ENCODE measurements around the gene SIPA1L3. TPM values are rescaled to one million over a fixed set of nuclear protein-coding genes. Genes with fewer than 3 reads are reported as not detected.

Gene SIPA1L3
- total RNA-seq, 2 donors from 2014 or later, result 13.2 to 13.9 TPM

- intact Hi-C loops (cut with DNase I), result no loop called here
- DNase-seq (ENCODE audit: low spot score), result no peak
These were observed 29.9 kb downstream of the SIPA1L3 start for GRCh38 chr19:37936886-37937285.

GRCh38 chr19:37938353-37938752, 31.3 kb downstream of the SIPA1L3 start:
- intact Hi-C loops (cut with DNase I), result no loop called here

GRCh38 chr19:37941782-37942515, 34.9 kb downstream of the SIPA1L3 start:
- no peak for DNase-seq (ENCODE audit: low spot score)
- intact Hi-C loops (cut with DNase I), result no loop called here

More at GRCh38 chr19:37938353-37938752, 31.3 kb downstream of the SIPA1L3 start:
- no peak for DNase-seq (ENCODE audit: low spot score)

- DNase-seq (ENCODE audit: low spot score), result no peak
- intact Hi-C loops (cut with DNase I), result no loop called here
These were observed 35.5 kb downstream of the SIPA1L3 start for GRCh38 chr19:37942516-37942902.

- intact Hi-C loops (cut with DNase I), result no loop called here
- DNase-seq (ENCODE audit: low spot score), result no peak
These were observed 36.5 kb downstream of the SIPA1L3 start for GRCh38 chr19:37943480-37943879.

GRCh38 chr19:37946132-37946531, 39.1 kb downstream of the SIPA1L3 start:
- no peak for DNase-seq (ENCODE audit: low spot score)
- intact Hi-C loops (cut with DNase I), result no loop called here

GRCh38 chr19:37947778-37948177, 40.8 kb downstream of the SIPA1L3 start:
- no peak for DNase-seq (ENCODE audit: low spot score)
- intact Hi-C loops (cut with DNase I), result no loop called here

GRCh38 chr19:37948362-37948761, 41.4 kb downstream of the SIPA1L3 start:
- no peak for DNase-seq (ENCODE audit: low spot score)
- intact Hi-C loops (cut with DNase I), result no loop called here

- no peak for DNase-seq (ENCODE audit: low spot score)
- intact Hi-C loops (cut with DNase I), result no loop called here
These were observed 43.6 kb downstream of the SIPA1L3 start for GRCh38 chr19:37950471-37951175.

- no peak for DNase-seq (ENCODE audit: low spot score)
- intact Hi-C loops (cut with DNase I), result no loop called here
These were observed 44.8 kb downstream of the SIPA1L3 start for GRCh38 chr19:37951816-37952210.

GRCh38 chr19:37953171-37953917, 46.3 kb downstream of the SIPA1L3 start:
- intact Hi-C loops (cut with DNase I), result no loop called here
- DNase-seq (ENCODE audit: low spot score), result no peak

GRCh38 chr19:37953918-37954303, 46.9 kb downstream of the SIPA1L3 start:
- intact Hi-C loops (cut with DNase I), result no loop called here
- DNase-seq (ENCODE audit: low spot score), result no peak

- intact Hi-C loops (cut with DNase I), result no loop called here
These were observed 47.4 kb downstream of the SIPA1L3 start for GRCh38 chr19:37954421-37954874.

GRCh38 chr19:37955986-37956385, 49.0 kb downstream of the SIPA1L3 start:
- intact Hi-C loops (cut with DNase I), result no loop called here
- no peak for DNase-seq (ENCODE audit: low spot score)

More at GRCh38 chr19:37954421-37954874, 47.4 kb downstream of the SIPA1L3 start:
- no peak for DNase-seq (ENCODE audit: low spot score)

GRCh38 chr19:37957176-37957575, 50.2 kb downstream of the SIPA1L3 start:
- DNase-seq (ENCODE audit: low spot score), result no peak
- intact Hi-C loops (cut with DNase I), result no loop called here

- DNase-seq (ENCODE audit: low spot score), result no peak
- intact Hi-C loops (cut with DNase I), result no loop called here
These were observed 52.7 kb downstream of the SIPA1L3 start for GRCh38 chr19:37959665-37960114.

- intact Hi-C loops (cut with DNase I), result no loop called here
- DNase-seq (ENCODE audit: low spot score), result no peak
These were observed 54.2 kb downstream of the SIPA1L3 start for GRCh38 chr19:37961198-37961597.

GRCh38 chr19:37963190-37963936, 56.4 kb downstream of the SIPA1L3 start:
- DNase-seq (ENCODE audit: low spot score), result peak; percentile 81
- intact Hi-C loops (cut with DNase I), result no loop called here

- DNase-seq (ENCODE audit: low spot score), result peak; percentile 25
- intact Hi-C loops (cut with DNase I), result no loop called here
These were observed 57.1 kb downstream of the SIPA1L3 start for GRCh38 chr19:37964109-37964508.
